HepG2 (cell line): Measurements from ENCODE around the gene EPHB4. TPM values are rescaled to one million over a fixed set of nuclear protein-coding genes. Genes with fewer than 3 reads are reported as not detected.

Experiments used
- ATAC-seq: fragments of 200-7000 bp; cut with Tn5 transposase; 3 replicates; pipeline ENCODE4 v1.9.1; 2020; ENCODE audit warnings: mild to moderate bottlenecking, moderate library complexity
- BruUV-seq: library from RNA; stranded (reverse); fragments of 400-500 nt; replicated peaks from 2 replicates; lab custom pipeline; 2021; lab: Mats Ljungman, UMichigan
- CTCF ChIA-PET: fragments of 300-600 bp; formaldehyde crosslinking; extraction: SDS; loops from one replicate; lab custom pipeline; 2021; ENCODE audit warnings: low total read pairs, inconsistent platforms, low intra/inter-chr PET ratio; lab: Yijun Ruan, JAX
- POLR2A ChIA-PET: fragments of 350-600 bp; sonication (Branson Sonifier 250); formaldehyde crosslinking; loops from one replicate; lab custom pipeline; 2020; ENCODE audit warnings: antibody characterized with exemption, inconsistent platforms; lab: Yijun Ruan, JAX
- DNase-seq: peaks from one replicate; pipeline ENCODE4 v3.0.0-alpha.2; 2015; ENCODE audit warnings: low spot score
- FAIRE-seq: peaks from 3 replicates; lab custom pipeline; 2011; peaks lifted over from hg19 to GRCh38; lab: Jason Lieb, UNC
- H2AFZ ChIP-seq: one replicate; pipeline ENCODE4 v1.6.1; 2011; ENCODE audit warnings: low read length, inconsistent platforms
- H3K27ac ChIP-seq: fragments of 300-600 bp; 3 replicates; pipeline ENCODE4 v1.8.0; 2011; ENCODE audit warnings: mixed run types, mild to moderate bottlenecking, mixed read lengths, low read length, inconsistent platforms; ENCODE audit not compliant: insufficient read depth; ENCODE audit errors: extremely low read length
- H3K27me3 ChIP-seq, 2 experiments: fragments of 200-600 bp in 1 of 2; 2 replicates in 1 of 2; 3 replicates in 1 of 2; pipeline versions ENCODE4 v1.6.0 to v1.8.0; 2011; ENCODE audit warnings: low read length in 2 of 2, mild to moderate bottlenecking in 2 of 2, moderate library complexity in 2 of 2, inconsistent platforms in 1 of 2; ENCODE audit not compliant: insufficient read depth in 2 of 2, control insufficient read depth in 1 of 2
- H3K36me3 ChIP-seq, 2 experiments: fragments of 200-600 bp in 1 of 2; replicated peaks in 1 of 2; 2 replicates in 1 of 2; 3 replicates in 1 of 2; pipeline versions ENCODE4 v1.5.1 to v1.8.0; 2011; ENCODE audit warnings: low read length in 2 of 2, inconsistent platforms in 1 of 2; ENCODE audit not compliant: insufficient read depth in 2 of 2, control insufficient read depth in 1 of 2
- H3K4me1 ChIP-seq: 2 replicates; pipeline ENCODE4 v1.5.1; 2012; ENCODE audit warnings: low read length, inconsistent platforms; ENCODE audit not compliant: insufficient read depth
- H3K4me2 ChIP-seq: 2 replicates; pipeline ENCODE4 v1.6.0; 2011; ENCODE audit warnings: low read depth, low read length, inconsistent platforms
- H3K4me3 ChIP-seq, 3 experiments: fragments of 200-600 bp in 1 of 3; sonication (generic), shearing (Covaris generic) in 1 of 3; replicated peaks in 1 of 3; 2 replicates each; pipeline ENCODE4 v1.5.1; 2011 to 2016; ENCODE audit warnings: low read length in 3 of 3, inconsistent platforms in 2 of 3, low read depth in 2 of 3, mild to moderate bottlenecking in 2 of 3, control low read depth in 1 of 3, mixed read lengths in 1 of 3; ENCODE audit not compliant: insufficient read depth in 1 of 3
- H3K79me2 ChIP-seq: one replicate; pipeline ENCODE4 v1.6.1; 2011; ENCODE audit warnings: low read length, inconsistent platforms; ENCODE audit not compliant: insufficient read depth
- H3K9ac ChIP-seq: 2 replicates; pipeline ENCODE4 v1.6.0; 2011; ENCODE audit warnings: mild to moderate bottlenecking, low read depth, low read length, inconsistent platforms; ENCODE audit not compliant: insufficient read depth
- H3K9me3 ChIP-seq: 2 replicates; pipeline ENCODE4 v1.5.1; 2012; ENCODE audit warnings: mild to moderate bottlenecking, low read length
- H4K20me1 ChIP-seq: 2 replicates; pipeline ENCODE4 v1.6.0; 2011; ENCODE audit warnings: inconsistent platforms, mild to moderate bottlenecking, low read length, moderate library complexity; ENCODE audit not compliant: insufficient read depth
- CTCF ChIP-seq: sonication (generic); formaldehyde crosslinking; IDR thresholded peaks from 2 replicates; pipeline ENCODE4 v1.5.0; 2020; ENCODE audit warnings: mild to moderate bottlenecking, missing genetic modification reagents, moderate library complexity
- GABPA ChIP-seq, 2 experiments: IDR thresholded peaks; 2 replicates each; pipeline ENCODE4 v1.6.1; 2011 to 2016; ENCODE audit warnings: low read depth in 2 of 2, low read length in 1 of 2, missing biosample characterization in 1 of 2, missing genetic modification characterization in 1 of 2
- ISL2 ChIP-seq: sonication (generic); formaldehyde crosslinking; IDR thresholded peaks from 2 replicates; pipeline ENCODE4 v1.5.0; 2020; ENCODE audit warnings: missing genetic modification reagents
- JARID2 ChIP-seq: sonication (generic); formaldehyde crosslinking; IDR thresholded peaks from 2 replicates; pipeline ENCODE4 v1.8.1; 2023; ENCODE audit warnings: missing genetic modification reagents, inconsistent platforms; ENCODE audit not compliant: insufficient replicate concordance
- KLF11 ChIP-seq: IDR thresholded peaks from 2 replicates; pipeline ENCODE4 v1.6.1; 2016; ENCODE audit warnings: missing compliant biosample characterization
- KLF9 ChIP-seq: IDR thresholded peaks from 2 replicates; pipeline ENCODE4 v1.6.1; 2016; ENCODE audit warnings: low read depth
- PAF1 ChIP-seq: IDR thresholded peaks from 2 replicates; pipeline ENCODE4 v1.6.1; 2016; ENCODE audit warnings: missing genetic modification reagents, missing compliant biosample characterization
- PHF8 ChIP-seq: sonication (generic); formaldehyde crosslinking; IDR thresholded peaks from 2 replicates; pipeline ENCODE4 v1.5.0; 2020; ENCODE audit warnings: missing genetic modification reagents
- SMARCE1 ChIP-seq: fragments of 450-650 bp; IDR thresholded peaks from 2 replicates; pipeline ENCODE4 v1.6.1; 2017; ENCODE audit warnings: borderline replicate concordance
- SNAPC5 ChIP-seq: sonication (generic); formaldehyde crosslinking; IDR thresholded peaks from 2 replicates; pipeline ENCODE4 v1.8.1; 2023; ENCODE audit warnings: mild to moderate bottlenecking, missing genetic modification reagents, borderline replicate concordance
- TCF12 ChIP-seq, 2 experiments: fragments of 450-650 bp in 1 of 2; sonication (generic) in 1 of 2; formaldehyde crosslinking in 1 of 2; IDR thresholded peaks; 2 replicates each; pipeline versions ENCODE4 v1.6.1 to v1.8.0; 2017 to 2022; ENCODE audit warnings: antibody characterized with exemption in 1 of 2, mild to moderate bottlenecking in 1 of 2, missing genetic modification reagents in 1 of 2, moderate library complexity in 1 of 2
- THYN1 ChIP-seq: sonication (generic); formaldehyde crosslinking; IDR thresholded peaks from 2 replicates; pipeline ENCODE4 v1.8.1; 2023; ENCODE audit warnings: low read depth, mild to moderate bottlenecking, moderate library complexity, missing genetic modification reagents, borderline replicate concordance
- ZNF496 ChIP-seq: sonication (generic); formaldehyde crosslinking; IDR thresholded peaks from 2 replicates; pipeline ENCODE4 v1.8.1; 2023; ENCODE audit warnings: mild to moderate bottlenecking, moderate library complexity, missing genetic modification reagents; ENCODE audit not compliant: insufficient replicate concordance
- ZSCAN29 ChIP-seq: sonication (generic); formaldehyde crosslinking; conservative IDR thresholded peaks from 2 replicates; pipeline ENCODE4 v1.4.0; 2020; ENCODE audit warnings: mild to moderate bottlenecking, missing genetic modification reagents
- WGBS: methylation state at CpG from one replicate; pipeline ENCODE4 v1.1.6; 2017; ENCODE audit warnings: low lambda C conversion rate; 5-methylcytosine and 5-hydroxymethylcytosine counted together
- in situ Hi-C: cut with HindIII; loops from 2 replicates; pipeline ENCODE4 v1.10.0; 2017; ENCODE audit warnings: low pct_unique_long_range_greater_than_20kb; ENCODE audit not compliant: extremely low pct_ligation_motif_present
- intact Hi-C: fragments of 100-400 bp; cut with micrococcal nuclease; formaldehyde crosslinking; loops from one replicate; pipeline ENCODE4 v1.10.0; 2022; ENCODE audit not compliant: unreplicated experiment
- polyA plus RNA-seq, 8 experiments: library from polyadenylated mRNA; depleted of rRNA in 3 of 8; stranded (reverse) in 7 of 8; unstranded in 1 of 8; fragments of >200 nt; fragmentation: Illumina TruSeq in 4 of 8; extraction: Trizol in 4 of 8; gene quantifications; 2 replicates each; pipeline versions ENCODE4 v1.2.1 to v1.2.3, GENCODE V29; 2011 to 2016; ENCODE audit warnings: low read depth in 4 of 8, missing spikeins in 1 of 8, mixed read lengths in 1 of 8; ENCODE audit not compliant: insufficient read depth in 1 of 8
- total RNA-seq, 5 experiments: library from RNA; depleted of rRNA; stranded (reverse); fragments of >200 nt; fragmentation: Illumina TruSeq; extraction: Trizol; gene quantifications; 2 replicates each; pipeline ENCODE4 v1.2.3, GENCODE V29; 2016; ENCODE audit warnings: low read depth in 1 of 5
- TF ChIP-seq, protein P1 (sequence below): sonication (generic); formaldehyde crosslinking; IDR thresholded peaks from 2 replicates; pipeline ENCODE4 v1.8.0; 2022; ENCODE audit warnings: low read depth, missing genetic modification reagents
- TF ChIP-seq, protein P2 (sequence below): sonication (generic); formaldehyde crosslinking; IDR thresholded peaks from 2 replicates; pipeline ENCODE4 v1.4.0; 2020; ENCODE audit warnings: missing genetic modification reagents, low read depth, mild to moderate bottlenecking, borderline replicate concordance

EPHB4 gene
- total and polyA plus RNA-seq, 2 of the 13 experiments (the other 11 are each of a cell fraction or from before 2014, with no cell fraction given) = 61.4 to 69.6 TPM

GRCh38 chr7:100839361-100839760, 12.0 kb upstream of the EPHB4 start:
- whole genome bisulfite sequencing = 98% methylated on average over 18 of the region's 18 CpGs
- no peaks in the 10 kb centered on the region for H3K79me2 ChIP-seq
- no peak for FAIRE-seq
- no TSS peak for BruUV-seq
- H3K9me3 ChIP-seq = no peaks in the 10 kb centered on the region
- in situ Hi-C loops = no loop called here
- intact Hi-C loops = no loop called here
- DNase-seq = no peak
- no peak overlapping the region for H3K4me2 ChIP-seq
- H3K27me3 ChIP-seq = no peaks in the 10 kb centered on the region
- ATAC-seq = no peak
- H4K20me1 ChIP-seq = no peaks in the 10 kb centered on the region
- H3K4me1 ChIP-seq = peaks cover 32% of the 10 kb centered on the region
- ChIA-PET POLR2A (no interaction called here), CTCF (no interaction called here)
- H3K27ac ChIP-seq = no peak overlapping the region
- no peak overlapping the region for H3K9ac ChIP-seq
- H2AFZ ChIP-seq = no peak overlapping the region
- no peaks in the 10 kb centered on the region for H3K36me3 ChIP-seq
- no peak for TF ChIP-seq ZSCAN29 (CRISPR knock-in tag)
- TF ChIP-seq GABPA (IDR thresholded peaks at IDR 0.05; ENCODE audit: low read depth, low read length) = no peak
- TF ChIP-seq GABPA (CRISPR knock-in tag; IDR thresholded peaks at IDR 0.05; ENCODE audit: low read depth) = no peak
- TF ChIP-seq CTCF (CRISPR knock-in tag) = no peak
- TF ChIP-seq KLF11 (CRISPR knock-in tag) = no peak
- TF ChIP-seq, protein P1, sequence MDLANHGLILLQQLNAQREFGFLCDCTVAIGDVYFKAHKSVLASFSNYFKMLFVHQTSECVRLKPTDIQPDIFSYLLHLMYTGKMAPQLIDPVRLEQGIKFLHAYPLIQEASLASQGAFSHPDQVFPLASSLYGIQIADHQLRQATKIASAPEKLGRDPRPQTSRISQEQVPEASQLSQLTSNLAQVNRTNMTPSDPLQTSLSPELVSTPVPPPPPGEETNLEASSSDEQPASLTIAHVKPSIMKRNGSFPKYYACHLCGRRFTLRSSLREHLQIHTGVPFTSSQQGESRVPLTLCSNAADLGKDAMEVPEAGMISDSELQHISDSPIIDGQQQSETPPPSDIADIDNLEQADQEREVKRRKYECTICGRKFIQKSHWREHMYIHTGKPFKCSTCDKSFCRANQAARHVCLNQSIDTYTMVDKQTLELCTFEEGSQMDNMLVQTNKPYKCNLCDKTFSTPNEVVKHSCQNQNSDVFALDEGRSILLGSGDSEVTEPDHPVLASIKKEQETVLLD (CRISPR knock-in tag) = no peak
- TF ChIP-seq THYN1 (CRISPR knock-in tag) = no peak
- no peak for TF ChIP-seq SMARCE1
- TF ChIP-seq PHF8 (CRISPR knock-in tag) = no peak
- TF ChIP-seq JARID2 (CRISPR knock-in tag) = no peak
- TF ChIP-seq KLF9 (CRISPR knock-in tag) = no peak
- no peak for TF ChIP-seq ISL2 (CRISPR knock-in tag)
- TF ChIP-seq PAF1 (CRISPR knock-in tag) = no peak
- TF ChIP-seq ZNF496 (CRISPR knock-in tag) = no peak
- TF ChIP-seq TCF12 (IDR thresholded peaks at IDR 0.05) = no peak
- no peak for TF ChIP-seq TCF12 (CRISPR knock-in tag; IDR thresholded peaks at IDR 0.05)
- TF ChIP-seq, protein P2, sequence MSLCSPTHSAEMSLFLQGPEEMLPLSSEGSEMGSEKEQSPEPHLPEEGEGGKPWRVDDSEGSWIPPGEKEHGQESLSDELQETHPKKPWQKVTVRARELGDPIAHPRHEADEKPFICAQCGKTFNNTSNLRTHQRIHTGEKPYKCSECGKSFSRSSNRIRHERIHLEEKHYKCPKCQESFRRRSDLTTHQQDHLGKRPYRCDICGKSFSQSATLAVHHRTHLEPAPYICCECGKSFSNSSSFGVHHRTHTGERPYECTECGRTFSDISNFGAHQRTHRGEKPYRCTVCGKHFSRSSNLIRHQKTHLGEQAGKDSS (CRISPR knock-in tag) = no peak
- no peak for TF ChIP-seq SNAPC5 (CRISPR knock-in tag)
- TF ChIP-seq, all 625 proteins: peak for 0
- H3K4me3 ChIP-seq = no peak overlapping the region
